Liver (tissue), 9 donors: Measurements from ENCODE around the gene OASL. TPM values are rescaled to one million over a fixed set of nuclear protein-coding genes. Genes with fewer than 3 reads are reported as not detected.

Experiments used
- DNase-seq: peaks from one replicate; pipeline ENCODE4 v3.0.0-alpha.2; 2017; ENCODE audit warnings: low spot score
- H3K27ac ChIP-seq, 2 donors: one replicate each; pipeline ENCODE4 v1.7.0; 2013; ENCODE audit warnings: inconsistent platforms in 2 of 2, low read length in 2 of 2, control low read depth in 1 of 2, low read depth in 1 of 2, mild to moderate bottlenecking in 1 of 2
- H3K27me3 ChIP-seq, 4 donors: one replicate each; pipeline versions ENCODE4 v1.6.1 to v1.7.0; 2013; ENCODE audit warnings: low read length in 3 of 4, inconsistent platforms in 1 of 4, mild to moderate bottlenecking in 1 of 4, moderate library complexity in 1 of 4; ENCODE audit not compliant: control insufficient read depth in 4 of 4, insufficient read depth in 4 of 4
- H3K36me3 ChIP-seq, 4 donors: one replicate each; pipeline versions ENCODE4 v1.6.1 to v1.7.0; 2013; ENCODE audit warnings: low read length in 3 of 4, mild to moderate bottlenecking in 3 of 4, low read depth in 1 of 4, moderate library complexity in 1 of 4; ENCODE audit not compliant: control insufficient read depth in 4 of 4, insufficient read depth in 3 of 4
- H3K4me1 ChIP-seq, 4 donors: one replicate each; pipeline versions ENCODE4 v1.6.1 to v1.7.0; 2013; ENCODE audit warnings: low read length in 3 of 4, mild to moderate bottlenecking in 3 of 4, moderate library complexity in 1 of 4; ENCODE audit not compliant: control insufficient read depth in 4 of 4, insufficient read depth in 4 of 4
- H3K4me3 ChIP-seq, 3 donors: one replicate each; pipeline versions ENCODE4 v1.6.1 to v1.7.0; 2013; ENCODE audit warnings: low read length in 3 of 3, control low read depth in 1 of 3, low read depth in 1 of 3, mild to moderate bottlenecking in 1 of 3
- H3K9ac ChIP-seq, 2 donors: one replicate each; pipeline ENCODE4 v1.7.0; 2013; ENCODE audit warnings: low read length in 2 of 2, mild to moderate bottlenecking in 2 of 2, moderate library complexity in 2 of 2, control low read depth in 1 of 2, low read depth in 1 of 2
- H3K9me3 ChIP-seq, 4 donors: one replicate each; pipeline versions ENCODE4 v1.6.1 to v1.7.0; 2013; ENCODE audit warnings: low read length in 3 of 4; ENCODE audit not compliant: control insufficient read depth in 4 of 4
- EGR1 ChIP-seq, 2 donors: IDR thresholded peaks; 2 replicates each; pipeline ENCODE4 v1.6.1; 2016 to 2018; ENCODE audit warnings: antibody characterized with exemption in 2 of 2, low read depth in 2 of 2
- FOXA1 ChIP-seq: IDR thresholded peaks from 2 replicates; pipeline ENCODE4 v1.6.1; 2016; ENCODE audit warnings: antibody characterized with exemption
- FOXA2 ChIP-seq: IDR thresholded peaks from 2 replicates; pipeline ENCODE4 v1.6.1; 2016; ENCODE audit warnings: antibody characterized with exemption
- GABPA ChIP-seq, 2 donors: IDR thresholded peaks in 1 of 2; conservative IDR thresholded peaks in 1 of 2; 2 replicates each; pipeline ENCODE4 v1.6.1; 2016; ENCODE audit warnings: antibody characterized with exemption in 2 of 2, mild to moderate bottlenecking in 1 of 2, moderate library complexity in 1 of 2
- HNF4A ChIP-seq, 2 donors: conservative IDR thresholded peaks; 2 replicates each; pipeline ENCODE4 v1.6.1; 2016; ENCODE audit warnings: antibody characterized with exemption in 2 of 2, mild to moderate bottlenecking in 2 of 2
- HNF4G ChIP-seq: IDR thresholded peaks from 2 replicates; pipeline ENCODE4 v1.6.1; 2016; ENCODE audit warnings: antibody characterized with exemption
- JUND ChIP-seq, 2 donors: IDR thresholded peaks; 2 replicates each; pipeline ENCODE4 v1.6.1; 2016; ENCODE audit warnings: antibody characterized with exemption in 2 of 2
- NR2F2 ChIP-seq: IDR thresholded peaks from 2 replicates; pipeline ENCODE4 v1.6.1; 2016; ENCODE audit warnings: antibody characterized with exemption
- RAD21 ChIP-seq, 2 donors: IDR thresholded peaks; 2 replicates each; pipeline ENCODE4 v1.6.1; 2016; ENCODE audit warnings: antibody characterized with exemption in 2 of 2, mild to moderate bottlenecking in 2 of 2
- RXRA ChIP-seq, 2 donors: IDR thresholded peaks; 2 replicates each; pipeline ENCODE4 v1.6.1; 2017 to 2018; ENCODE audit warnings: antibody characterized with exemption in 2 of 2, mild to moderate bottlenecking in 1 of 2
- SP1 ChIP-seq: IDR thresholded peaks from 2 replicates; pipeline ENCODE4 v1.6.1; 2018; ENCODE audit warnings: antibody characterized with exemption, mild to moderate bottlenecking
- TAF1 ChIP-seq: conservative IDR thresholded peaks from 2 replicates; pipeline ENCODE4 v1.6.1; 2016; ENCODE audit warnings: antibody characterized with exemption, mild to moderate bottlenecking
- YY1 ChIP-seq: IDR thresholded peaks from 2 replicates; pipeline ENCODE4 v1.6.1; 2016; ENCODE audit warnings: antibody characterized with exemption, mild to moderate bottlenecking
- ZBTB33 ChIP-seq: IDR thresholded peaks from 2 replicates; pipeline ENCODE4 v1.6.1; 2016; ENCODE audit warnings: antibody characterized with exemption
- WGBS: extraction: QIAGEN DNeasy Blood & Tissue Kit; methylation state at CpG from one replicate; pipeline ENCODE4 v1.1.7; 2013; 5-methylcytosine and 5-hydroxymethylcytosine counted together
- polyA plus RNA-seq, 2 donors: library from polyadenylated mRNA; stranded (reverse) in 1 of 2; unstranded in 1 of 2; fragments of 200-250 nt in 1 of 2; fragments of >200 nt in 1 of 2; fragmentation: Nextera tagmentation in 1 of 2; extraction: Ambion mirVana in 1 of 2; gene quantifications; one replicate each; pipeline versions ENCODE4 v1.2.1 to v1.2.3, GENCODE V29; 2013 to 2015
- total RNA-seq, 2 donors: library from RNA; depleted of rRNA; stranded (reverse); fragments of >200 nt; gene quantifications; one replicate each; pipeline ENCODE4 v1.2.3, GENCODE V29; 2014
- TF ChIP-seq, protein P1 (sequence below): fragments of 150-350 bp; IDR thresholded peaks from 2 replicates; pipeline ENCODE4 v1.5.1; 2017; ENCODE audit warnings: improper control_type of control experiment, low read depth, low read length; ENCODE audit not compliant: missing input control
- TF ChIP-seq, protein P2 (sequence below): IDR thresholded peaks from 2 replicates; pipeline ENCODE4 v1.6.1; 2016; ENCODE audit warnings: antibody characterized with exemption
- TF ChIP-seq, protein P3 (sequence below): IDR thresholded peaks from 2 replicates; pipeline ENCODE4 v1.6.1; 2016; ENCODE audit warnings: antibody characterized with exemption, mild to moderate bottlenecking
- TF ChIP-seq, protein P4 (sequence below): IDR thresholded peaks from 2 replicates; pipeline ENCODE4 v1.6.1; 2016; ENCODE audit warnings: antibody characterized with exemption
- donor health status: healthy.
- donor health status: healthy.
- donor health status: healthy.
- donor health status: healthy.
- donor health status: healthy.

OASL gene
- total and polyA plus RNA-seq, 4 donors = 0.89 to 4.5 (median 3.1) TPM

GRCh38 chr12:120993496-120993895, 45.5 kb downstream of the OASL start:
- Histone ChIP-seq H3K4me3 (no peak overlapping the region), H3K4me1 (peaks cover 0 to 16% (median 2%) of the 10 kb centered on the region in 4 donors), H3K27ac (no peak overlapping the region), H3K27me3 (no peaks in the 10 kb centered on the region), H3K36me3 (peaks cover 10 to 56% (median 45%) of the 10 kb centered on the region in 4 donors), H3K9me3 (no peaks in the 10 kb centered on the region), H3K9ac (no peak overlapping the region)
- DNase-seq = no peak
- WGBS = 92% methylated on average over 11 of the region's 11 CpGs
- TF ChIP-seq RAD21 (IDR thresholded peaks at IDR 0.05) (no peak), EGR1 (IDR thresholded peaks at IDR 0.05; ENCODE audit: low read depth in 2 of 2) (no peak), SP1 (no peak), FOXA2 (no peak), GABPA (IDR thresholded peaks at IDR 0.05 in 1 of 2, conservative IDR thresholded peaks at IDR 0.05 in 1 of 2) (no peak), HNF4G (no peak)
- TF ChIP-seq, protein P1, sequence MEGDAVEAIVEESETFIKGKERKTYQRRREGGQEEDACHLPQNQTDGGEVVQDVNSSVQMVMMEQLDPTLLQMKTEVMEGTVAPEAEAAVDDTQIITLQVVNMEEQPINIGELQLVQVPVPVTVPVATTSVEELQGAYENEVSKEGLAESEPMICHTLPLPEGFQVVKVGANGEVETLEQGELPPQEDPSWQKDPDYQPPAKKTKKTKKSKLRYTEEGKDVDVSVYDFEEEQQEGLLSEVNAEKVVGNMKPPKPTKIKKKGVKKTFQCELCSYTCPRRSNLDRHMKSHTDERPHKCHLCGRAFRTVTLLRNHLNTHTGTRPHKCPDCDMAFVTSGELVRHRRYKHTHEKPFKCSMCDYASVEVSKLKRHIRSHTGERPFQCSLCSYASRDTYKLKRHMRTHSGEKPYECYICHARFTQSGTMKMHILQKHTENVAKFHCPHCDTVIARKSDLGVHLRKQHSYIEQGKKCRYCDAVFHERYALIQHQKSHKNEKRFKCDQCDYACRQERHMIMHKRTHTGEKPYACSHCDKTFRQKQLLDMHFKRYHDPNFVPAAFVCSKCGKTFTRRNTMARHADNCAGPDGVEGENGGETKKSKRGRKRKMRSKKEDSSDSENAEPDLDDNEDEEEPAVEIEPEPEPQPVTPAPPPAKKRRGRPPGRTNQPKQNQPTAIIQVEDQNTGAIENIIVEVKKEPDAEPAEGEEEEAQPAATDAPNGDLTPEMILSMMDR = no peak

DNA sequence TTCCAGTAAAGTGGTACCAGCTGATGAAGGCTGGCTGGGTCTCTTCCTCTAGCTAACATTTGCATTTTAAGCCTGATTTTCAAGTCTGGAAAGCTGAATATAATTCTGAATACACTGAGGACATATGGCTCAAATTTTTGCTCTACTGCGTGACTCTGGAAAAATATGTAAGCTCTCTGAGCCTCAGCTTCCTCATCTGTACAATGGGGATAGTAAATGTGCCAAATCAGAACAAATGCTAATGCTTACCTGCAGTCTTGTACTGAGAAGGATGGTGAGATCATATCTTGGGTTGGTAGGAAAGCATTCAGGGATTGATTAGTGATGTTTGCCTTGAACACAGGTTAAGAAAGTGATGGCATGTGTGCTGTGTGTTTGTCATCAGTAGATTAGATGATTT, 46.1 kb downstream of the OASL start:
- Histone ChIP-seq H3K27me3 (no peaks in the 10 kb centered on the region), H3K9ac (no peak overlapping the region), H3K4me1 (peaks cover 0 to 16% (median 2%) of the 10 kb centered on the region in 4 donors), H3K27ac (no peak overlapping the region), H3K9me3 (no peaks in the 10 kb centered on the region), H3K4me3 (no peak overlapping the region), H3K36me3 (peaks cover 10 to 57% (median 47%) of the 10 kb centered on the region in 4 donors)
- 91% methylated on average over 1 of the region's 1 CpG for WGBS
- DNase-seq = no peak
- TF ChIP-seq FOXA2 (no peak), YY1 (no peak), HNF4G (no peak), JUND (IDR thresholded peaks at IDR 0.05) (no peak), FOXA1 (no peak), NR2F2 (no peak), SP1 (no peak), GABPA (IDR thresholded peaks at IDR 0.05 in 1 of 2, conservative IDR thresholded peaks at IDR 0.05 in 1 of 2) (no peak), ZBTB33 (no peak), HNF4A (conservative IDR thresholded peaks at IDR 0.05) (no peak), EGR1 (IDR thresholded peaks at IDR 0.05; ENCODE audit: low read depth in 2 of 2) (no peak), TAF1 (no peak), RAD21 (IDR thresholded peaks at IDR 0.05) (no peak), RXRA (IDR thresholded peaks at IDR 0.05) (no peak)
- TF ChIP-seq, protein P1 = no peak
- TF ChIP-seq, protein P2, sequence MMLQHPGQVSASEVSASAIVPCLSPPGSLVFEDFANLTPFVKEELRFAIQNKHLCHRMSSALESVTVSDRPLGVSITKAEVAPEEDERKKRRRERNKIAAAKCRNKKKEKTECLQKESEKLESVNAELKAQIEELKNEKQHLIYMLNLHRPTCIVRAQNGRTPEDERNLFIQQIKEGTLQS = no peak
- TF ChIP-seq, protein P3, sequence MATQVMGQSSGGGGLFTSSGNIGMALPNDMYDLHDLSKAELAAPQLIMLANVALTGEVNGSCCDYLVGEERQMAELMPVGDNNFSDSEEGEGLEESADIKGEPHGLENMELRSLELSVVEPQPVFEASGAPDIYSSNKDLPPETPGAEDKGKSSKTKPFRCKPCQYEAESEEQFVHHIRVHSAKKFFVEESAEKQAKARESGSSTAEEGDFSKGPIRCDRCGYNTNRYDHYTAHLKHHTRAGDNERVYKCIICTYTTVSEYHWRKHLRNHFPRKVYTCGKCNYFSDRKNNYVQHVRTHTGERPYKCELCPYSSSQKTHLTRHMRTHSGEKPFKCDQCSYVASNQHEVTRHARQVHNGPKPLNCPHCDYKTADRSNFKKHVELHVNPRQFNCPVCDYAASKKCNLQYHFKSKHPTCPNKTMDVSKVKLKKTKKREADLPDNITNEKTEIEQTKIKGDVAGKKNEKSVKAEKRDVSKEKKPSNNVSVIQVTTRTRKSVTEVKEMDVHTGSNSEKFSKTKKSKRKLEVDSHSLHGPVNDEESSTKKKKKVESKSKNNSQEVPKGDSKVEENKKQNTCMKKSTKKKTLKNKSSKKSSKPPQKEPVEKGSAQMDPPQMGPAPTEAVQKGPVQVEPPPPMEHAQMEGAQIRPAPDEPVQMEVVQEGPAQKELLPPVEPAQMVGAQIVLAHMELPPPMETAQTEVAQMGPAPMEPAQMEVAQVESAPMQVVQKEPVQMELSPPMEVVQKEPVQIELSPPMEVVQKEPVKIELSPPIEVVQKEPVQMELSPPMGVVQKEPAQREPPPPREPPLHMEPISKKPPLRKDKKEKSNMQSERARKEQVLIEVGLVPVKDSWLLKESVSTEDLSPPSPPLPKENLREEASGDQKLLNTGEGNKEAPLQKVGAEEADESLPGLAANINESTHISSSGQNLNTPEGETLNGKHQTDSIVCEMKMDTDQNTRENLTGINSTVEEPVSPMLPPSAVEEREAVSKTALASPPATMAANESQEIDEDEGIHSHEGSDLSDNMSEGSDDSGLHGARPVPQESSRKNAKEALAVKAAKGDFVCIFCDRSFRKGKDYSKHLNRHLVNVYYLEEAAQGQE = no peak
- TF ChIP-seq, protein P4, sequence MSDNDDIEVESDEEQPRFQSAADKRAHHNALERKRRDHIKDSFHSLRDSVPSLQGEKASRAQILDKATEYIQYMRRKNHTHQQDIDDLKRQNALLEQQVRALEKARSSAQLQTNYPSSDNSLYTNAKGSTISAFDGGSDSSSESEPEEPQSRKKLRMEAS = no peak
